ENCODE results near the gene CIITA. TPM values are rescaled to one million over a fixed set of nuclear protein-coding genes. Genes with fewer than 3 reads are reported as not detected.

CIITA gene
- total and polyA plus RNA-seq, 2 experiments from 2014 or later, result 0.06 to 1.1 TPM

DNA sequence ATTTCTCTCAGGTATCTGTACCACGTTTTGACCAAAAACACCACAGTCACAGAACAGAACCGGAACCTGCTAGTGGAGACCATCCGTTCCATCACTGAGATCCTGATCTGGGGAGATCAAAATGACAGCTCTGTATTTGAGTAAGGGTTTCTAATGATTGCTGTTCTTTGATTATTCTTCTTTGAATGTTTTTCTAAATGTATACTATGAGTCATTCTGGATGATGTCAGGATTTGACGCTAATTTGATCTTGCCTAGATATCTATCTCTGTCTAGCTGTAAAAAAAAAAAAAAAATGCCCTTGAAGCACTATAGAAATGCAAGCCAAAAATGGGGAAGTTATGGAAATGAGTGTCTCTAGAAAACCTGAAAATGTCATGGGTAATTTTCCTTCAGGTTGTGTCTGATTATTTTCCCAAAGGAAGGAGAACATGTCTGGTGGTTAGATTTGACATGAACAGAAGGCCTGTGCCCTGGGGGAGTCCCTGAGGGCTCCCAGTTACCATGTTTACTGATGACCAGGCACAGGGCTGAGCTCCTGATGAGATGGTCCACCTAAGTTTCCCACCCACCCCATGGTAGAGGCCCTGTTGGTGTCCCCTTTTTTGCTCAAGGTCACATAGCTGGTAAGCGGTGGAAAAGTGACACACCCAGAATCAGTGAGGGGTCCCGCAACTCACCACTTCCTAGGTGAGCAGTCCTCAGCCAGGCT, 80.9 kb downstream of the CIITA start:
- no peak overlapping the region for H3K4me3 ChIP-seq
- H3K9me3 ChIP-seq (ENCODE audit: low read depth), result no peaks in the 10 kb centered on the region
- TF ChIP-seq, protein P1, sequence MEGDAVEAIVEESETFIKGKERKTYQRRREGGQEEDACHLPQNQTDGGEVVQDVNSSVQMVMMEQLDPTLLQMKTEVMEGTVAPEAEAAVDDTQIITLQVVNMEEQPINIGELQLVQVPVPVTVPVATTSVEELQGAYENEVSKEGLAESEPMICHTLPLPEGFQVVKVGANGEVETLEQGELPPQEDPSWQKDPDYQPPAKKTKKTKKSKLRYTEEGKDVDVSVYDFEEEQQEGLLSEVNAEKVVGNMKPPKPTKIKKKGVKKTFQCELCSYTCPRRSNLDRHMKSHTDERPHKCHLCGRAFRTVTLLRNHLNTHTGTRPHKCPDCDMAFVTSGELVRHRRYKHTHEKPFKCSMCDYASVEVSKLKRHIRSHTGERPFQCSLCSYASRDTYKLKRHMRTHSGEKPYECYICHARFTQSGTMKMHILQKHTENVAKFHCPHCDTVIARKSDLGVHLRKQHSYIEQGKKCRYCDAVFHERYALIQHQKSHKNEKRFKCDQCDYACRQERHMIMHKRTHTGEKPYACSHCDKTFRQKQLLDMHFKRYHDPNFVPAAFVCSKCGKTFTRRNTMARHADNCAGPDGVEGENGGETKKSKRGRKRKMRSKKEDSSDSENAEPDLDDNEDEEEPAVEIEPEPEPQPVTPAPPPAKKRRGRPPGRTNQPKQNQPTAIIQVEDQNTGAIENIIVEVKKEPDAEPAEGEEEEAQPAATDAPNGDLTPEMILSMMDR (IDR thresholded peaks at IDR 0.05; ENCODE audit: low read depth, low read length), result no peak
- peaks cover 5% of the 10 kb centered on the region for H3K4me1 ChIP-seq (ENCODE audit: low read depth)
- no peaks in the 10 kb centered on the region for H3K27me3 ChIP-seq
- H3K36me3 ChIP-seq, result no peaks in the 10 kb centered on the region
- H3K27ac ChIP-seq, result no peak overlapping the region
- DNase-seq (ENCODE audit: low read depth in 1 of 2, low spot score in 1 of 2), result no peak

DNA sequence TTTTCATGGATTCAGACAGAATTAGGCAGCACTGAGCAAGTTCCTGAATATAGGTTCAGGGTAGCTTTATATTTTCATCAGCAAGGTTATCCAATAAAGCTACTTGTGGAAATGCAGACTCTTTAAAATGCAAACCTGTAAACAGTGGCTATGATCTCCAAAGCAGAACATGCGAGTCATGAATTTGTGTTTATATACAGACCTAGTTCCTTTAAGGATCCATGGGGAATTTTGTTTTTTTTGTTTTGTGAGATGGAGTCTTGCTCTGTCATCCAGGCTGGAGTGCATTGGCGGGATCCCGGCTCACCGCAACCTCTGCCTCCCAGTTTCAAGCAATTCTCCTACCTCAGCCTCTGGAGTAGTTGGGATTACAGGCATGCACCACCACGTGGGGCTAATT, 82.2 kb downstream of the CIITA start:
- Histone ChIP-seq H3K4me3 (no peak overlapping the region), H3K9me3 (ENCODE audit: low read depth) (no peaks in the 10 kb centered on the region), H3K27me3 (no peaks in the 10 kb centered on the region), H3K4me1 (ENCODE audit: low read depth) (peaks cover 6% of the 10 kb centered on the region), H3K36me3 (no peaks in the 10 kb centered on the region), H3K27ac (no peak overlapping the region)
- TF ChIP-seq, protein P1 (IDR thresholded peaks at IDR 0.05; ENCODE audit: low read depth, low read length), result no peak
- no peak for DNase-seq (ENCODE audit: low read depth in 1 of 2, low spot score in 1 of 2)

DNA sequence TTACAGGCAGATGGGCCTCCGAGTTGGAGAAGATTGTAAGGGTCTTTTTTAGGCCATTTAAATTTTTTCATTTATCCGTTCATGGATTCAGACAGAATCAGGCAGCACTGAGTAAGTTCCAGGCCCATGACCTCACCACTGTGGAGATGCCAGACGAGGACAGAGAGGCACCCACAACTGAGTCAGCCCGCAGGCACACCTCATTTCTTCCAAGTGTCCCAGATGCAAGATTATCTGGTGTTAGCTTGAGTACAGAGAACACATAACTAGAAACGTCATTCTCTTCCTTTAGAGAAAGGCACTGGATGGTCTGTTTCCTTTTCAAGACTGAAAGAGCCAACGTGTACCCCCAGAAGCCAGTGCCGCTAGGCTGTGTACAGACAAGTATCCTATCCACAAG, 84.2 kb downstream of the CIITA start:
- Histone ChIP-seq H3K27me3 (no peaks in the 10 kb centered on the region), H3K36me3 (no peaks in the 10 kb centered on the region), H3K4me3 (no peak overlapping the region), H3K9me3 (ENCODE audit: low read depth) (no peaks in the 10 kb centered on the region), H3K4me1 (ENCODE audit: low read depth) (peaks cover 9% of the 10 kb centered on the region), H3K27ac (no peak overlapping the region)
- TF ChIP-seq, protein P1 (IDR thresholded peaks at IDR 0.05; ENCODE audit: low read depth, low read length), result no peak
- peak in 1 of 2 donors; percentile 64 for DNase-seq (ENCODE audit: low read depth in 1 of 2, low spot score in 1 of 2)

DNA sequence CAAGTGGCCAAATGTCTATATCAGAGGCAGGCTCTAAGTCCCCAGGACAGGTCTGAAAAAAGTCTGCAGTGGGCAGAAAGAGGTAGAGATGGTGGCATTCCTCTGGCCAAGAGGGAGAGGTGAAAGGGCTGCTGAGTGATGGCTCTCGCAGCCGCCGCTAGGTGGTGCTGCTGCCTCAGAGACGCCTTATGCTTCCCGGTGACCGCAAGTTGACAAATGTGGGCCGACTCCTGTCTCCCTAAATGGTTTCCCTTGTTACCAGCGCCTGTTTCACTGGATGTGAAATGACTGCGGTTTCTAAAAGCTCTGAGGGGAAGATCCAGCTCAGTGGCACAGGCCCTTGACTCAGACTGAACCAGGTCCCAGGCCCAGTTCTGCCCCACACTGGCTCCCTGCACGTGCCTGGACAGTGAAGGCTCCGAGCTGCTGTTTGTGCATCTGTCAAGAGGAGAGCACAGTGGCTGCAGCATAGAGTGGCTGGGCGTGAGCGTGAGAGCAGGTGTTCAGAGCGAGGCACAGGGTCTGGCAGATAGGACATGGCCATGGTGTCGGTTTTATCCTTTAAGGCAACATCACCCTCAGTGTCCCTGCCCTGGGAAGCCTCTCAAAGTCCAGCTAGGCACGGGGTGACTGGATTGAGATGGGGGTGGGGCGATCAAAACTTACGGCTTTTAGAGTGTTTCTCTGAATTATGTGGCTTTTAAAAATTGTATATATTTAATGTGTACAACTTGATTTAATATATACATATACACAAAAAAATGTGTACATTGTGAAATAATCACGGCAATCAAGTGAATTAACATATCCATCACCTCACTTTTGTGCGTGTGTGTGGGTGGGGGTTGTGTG, 87.3 kb downstream of the CIITA start:
- peak; percentile 86 to 89 for DNase-seq (ENCODE audit: low read depth in 1 of 2, low spot score in 1 of 2)
- H3K27me3 ChIP-seq, result no peaks in the 10 kb centered on the region
- H3K4me1 ChIP-seq (ENCODE audit: low read depth), result peaks cover 9% of the 10 kb centered on the region
- H3K4me3 ChIP-seq, result no peak overlapping the region
- no peak overlapping the region for H3K27ac ChIP-seq
- H3K9me3 ChIP-seq (ENCODE audit: low read depth), result no peaks in the 10 kb centered on the region
- H3K36me3 ChIP-seq, result no peaks in the 10 kb centered on the region
- TF ChIP-seq, protein P1 (IDR thresholded peaks at IDR 0.05; ENCODE audit: low read depth, low read length), result peak; percentile 98

DNA sequence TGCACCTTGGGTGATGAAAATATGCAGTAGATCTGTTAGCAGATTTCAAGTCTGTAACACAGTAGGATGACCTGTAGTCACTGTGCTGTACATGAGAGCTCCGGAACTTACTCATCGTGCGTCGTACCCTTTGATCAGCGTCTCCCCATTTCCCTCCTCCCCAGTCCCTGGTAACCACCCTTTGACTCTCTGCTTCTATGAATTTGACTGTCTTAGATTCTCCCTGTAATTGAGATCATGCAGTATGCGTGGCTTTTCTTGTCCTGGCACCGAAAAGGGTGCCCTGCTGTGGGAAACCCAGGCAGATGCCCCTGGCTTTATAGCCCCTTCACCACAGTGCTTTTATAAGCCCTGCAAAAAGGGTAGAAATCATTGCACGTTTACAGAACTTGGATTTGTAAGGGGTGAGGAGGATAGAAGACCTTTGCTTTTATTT, 87.9 kb downstream of the CIITA start:
- Histone ChIP-seq H3K9me3 (ENCODE audit: low read depth) (no peaks in the 10 kb centered on the region), H3K4me3 (no peak overlapping the region), H3K4me1 (ENCODE audit: low read depth) (peaks cover 9% of the 10 kb centered on the region), H3K27me3 (no peaks in the 10 kb centered on the region), H3K36me3 (no peaks in the 10 kb centered on the region), H3K27ac (no peak overlapping the region)
- TF ChIP-seq, protein P1 (IDR thresholded peaks at IDR 0.05; ENCODE audit: low read depth, low read length), result no peak
- DNase-seq (ENCODE audit: low read depth in 1 of 2, low spot score in 1 of 2), result no peak
